Adrenal gland (tissue), 12 donors: ENCODE data around the gene MAP3K19. TPM values are rescaled to one million over a fixed set of nuclear protein-coding genes. Genes with fewer than 3 reads are reported as not detected.

Experiments
- DNase-seq, 7 donors: peaks; one replicate each; pipeline ENCODE4 v3.0.0-alpha.2; 2019 to 2020
- H3K27ac ChIP-seq, 5 donors: fragments of 200-600 bp; sonication (generic) in 4 of 5; 1 replicate in 3 of 5; 2 replicates in 2 of 5; pipeline versions ENCODE4 v1.5.1 to v1.8.0; 2016 to 2020; ENCODE audit warnings: mild to moderate bottlenecking in 1 of 5
- H3K27me3 ChIP-seq: fragments of 200-600 bp; 2 replicates; pipeline ENCODE4 v1.8.0; 2021
- H3K36me3 ChIP-seq, 2 donors: fragments of 200-600 bp; replicated peaks in 1 of 2; 1 replicate in 1 of 2; 2 replicates in 1 of 2; pipeline versions ENCODE4 v1.5.1 to v1.8.0; 2018 to 2022
- H3K4me1 ChIP-seq, 2 donors: fragments of 200-600 bp; replicated peaks in 1 of 2; 1 replicate in 1 of 2; 2 replicates in 1 of 2; pipeline versions ENCODE4 v1.5.1 to v1.8.0; 2018 to 2021
- H3K4me3 ChIP-seq, 4 donors: fragments of 200-600 bp; sonication (generic) in 3 of 4; one replicate each; pipeline ENCODE4 v1.5.1; 2016 to 2018
- H3K9me3 ChIP-seq, 3 donors: fragments of 200-600 bp; sonication (generic) in 1 of 3; replicated peaks in 1 of 3; 1 replicate in 2 of 3; 2 replicates in 1 of 3; pipeline versions ENCODE4 v1.5.1 to v1.8.0; 2016 to 2021
- POLR2A ChIP-seq, 2 donors: fragments of 450-650 bp; IDR thresholded peaks; one replicate each; pipeline ENCODE4 v1.6.1; 2017; ENCODE audit warnings: antibody characterized with exemption in 2 of 2, mild to moderate bottlenecking in 2 of 2, moderate library complexity in 1 of 2
- WGBS, 4 donors: extraction: QIAGEN DNeasy Blood & Tissue Kit in 2 of 4; methylation state at CpG; one replicate each; pipeline versions ENCODE4 v1.1.5 to v1.1.7; 2013 to 2017; 5-methylcytosine and 5-hydroxymethylcytosine counted together
- intact Hi-C, 2 donors: fragments of 100-400 bp; cut with DNase I; formaldehyde crosslinking; loops; one replicate each; pipeline versions ENCODE4 v1.14.1 to v1.15.0; 2022 to 2023
- polyA plus RNA-seq, 3 donors: library from polyadenylated mRNA; stranded (reverse); fragments of 200-250 nt in 2 of 3; fragments of 350-450 nt in 1 of 3; fragmentation: Illumina TruSeq in 1 of 3; extraction: RNeasy Lipid Tissue Mini Kit (QIAGEN cat#74804) in 1 of 3; gene quantifications; one replicate each; pipeline ENCODE4 v1.2.3, GENCODE V29; 2013 to 2014
- total RNA-seq, 9 donors: library from RNA; depleted of rRNA in 4 of 9; stranded (reverse); fragments of >200 nt in 4 of 9; fragments of 120-200 nt in 1 of 9; fragmentation: NEBNext Ultra II Directional in 1 of 9; extraction: Animal tissue kit (Norgen Biotek cat#: 25700) in 1 of 9; gene quantifications; one replicate each; pipeline versions ENCODE4 v1.1.0 to v1.2.4, GENCODE V29; 2013 to 2023
- TF ChIP-seq, protein P1 (sequence below), 6 experiments: fragments of 450-650 bp in 4 of 6; fragments of 200-600 bp in 2 of 6; sonication (generic) in 1 of 6; IDR thresholded peaks; 1 replicate in 5 of 6; 2 replicates in 1 of 6; pipeline versions ENCODE4 v1.5.1 to v1.8.0; 2016 to 2021; ENCODE audit warnings: antibody characterized with exemption in 6 of 6, mild to moderate bottlenecking in 2 of 6, moderate library complexity in 1 of 6
- donor health status: healthy with polysubstance abuse.
- donor health status: Bipolar disorder and iron deficiency.
- donor health status: DM: yes; HTN: yes; CAD: no.
- donor health status: DM: no; HTN: no; CAD: no.
- donor health status: DM: no; HTN: no; CAD: no.
- donor health status: DM: yes; HTN: yes; CAD: no.

Gene MAP3K19
- total and polyA plus RNA-seq, 12 donors: not detected

- Histone ChIP-seq H3K4me3 (no peak overlapping the region), H3K27me3 (no peaks in the 10 kb centered on the region), H3K36me3 (no peaks in the 10 kb centered on the region), H3K27ac (no peak overlapping the region), H3K4me1 (no peaks in the 10 kb centered on the region), H3K9me3 (no peaks in the 10 kb centered on the region)
- no peak for DNase-seq
- 85 to 97% (median 90%) methylated on average over 2 of the region's 2 CpGs for WGBS, 4 donors
- intact Hi-C loops: no loop called here
- TF ChIP-seq, protein P1, sequence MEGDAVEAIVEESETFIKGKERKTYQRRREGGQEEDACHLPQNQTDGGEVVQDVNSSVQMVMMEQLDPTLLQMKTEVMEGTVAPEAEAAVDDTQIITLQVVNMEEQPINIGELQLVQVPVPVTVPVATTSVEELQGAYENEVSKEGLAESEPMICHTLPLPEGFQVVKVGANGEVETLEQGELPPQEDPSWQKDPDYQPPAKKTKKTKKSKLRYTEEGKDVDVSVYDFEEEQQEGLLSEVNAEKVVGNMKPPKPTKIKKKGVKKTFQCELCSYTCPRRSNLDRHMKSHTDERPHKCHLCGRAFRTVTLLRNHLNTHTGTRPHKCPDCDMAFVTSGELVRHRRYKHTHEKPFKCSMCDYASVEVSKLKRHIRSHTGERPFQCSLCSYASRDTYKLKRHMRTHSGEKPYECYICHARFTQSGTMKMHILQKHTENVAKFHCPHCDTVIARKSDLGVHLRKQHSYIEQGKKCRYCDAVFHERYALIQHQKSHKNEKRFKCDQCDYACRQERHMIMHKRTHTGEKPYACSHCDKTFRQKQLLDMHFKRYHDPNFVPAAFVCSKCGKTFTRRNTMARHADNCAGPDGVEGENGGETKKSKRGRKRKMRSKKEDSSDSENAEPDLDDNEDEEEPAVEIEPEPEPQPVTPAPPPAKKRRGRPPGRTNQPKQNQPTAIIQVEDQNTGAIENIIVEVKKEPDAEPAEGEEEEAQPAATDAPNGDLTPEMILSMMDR (IDR thresholded peaks at IDR 0.05): no peak
- no peak for TF ChIP-seq POLR2A (IDR thresholded peaks at IDR 0.05)
These were observed 39.0 kb upstream of the MAP3K19 start for GRCh38 chr2:135086222-135086621.

GRCh38 chr2:135078417-135078816 is 31.2 kb upstream of the MAP3K19 start:
- TF ChIP-seq POLR2A (IDR thresholded peaks at IDR 0.05): no peak
- TF ChIP-seq, protein P1 (IDR thresholded peaks at IDR 0.05): no peak
- intact Hi-C loops: no loop called here
- DNase-seq: no peak

DNA sequence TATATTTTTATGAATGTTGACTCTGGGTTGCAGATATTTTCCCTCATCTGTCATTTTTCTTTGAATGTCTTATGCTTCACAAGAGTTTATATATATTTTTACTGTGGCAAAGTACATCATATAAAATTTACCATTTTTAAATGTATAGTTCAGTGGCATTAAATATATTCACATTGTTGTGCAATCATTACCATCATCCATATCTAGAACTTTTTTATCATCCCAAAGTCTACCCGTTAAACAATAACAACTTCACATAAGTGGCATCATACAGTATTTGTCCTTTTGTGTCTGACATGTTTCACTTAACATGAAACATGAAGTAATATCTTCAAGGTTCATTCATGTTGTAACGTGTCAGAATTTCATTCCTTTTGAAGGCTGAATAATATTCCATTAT is 29.3 kb upstream of the MAP3K19 start:
- intact Hi-C loops: no loop called here
- DNase-seq: no peak
- H3K27me3 ChIP-seq: no peaks in the 10 kb centered on the region
- H3K36me3 ChIP-seq: no peaks in the 10 kb centered on the region
- TF ChIP-seq POLR2A (IDR thresholded peaks at IDR 0.05): no peak
- TF ChIP-seq, protein P1 (IDR thresholded peaks at IDR 0.05): no peak
- no peaks in the 10 kb centered on the region for H3K9me3 ChIP-seq
- no peak overlapping the region for H3K27ac ChIP-seq
- no peaks in the 10 kb centered on the region for H3K4me1 ChIP-seq
- WGBS, 4 donors: 95 to 99% (median 99%) methylated on average over 2 of the region's 2 CpGs
- no peak overlapping the region for H3K4me3 ChIP-seq

More at GRCh38 chr2:135078417-135078816, 31.2 kb upstream of the MAP3K19 start:
- Histone ChIP-seq H3K4me1 (no peaks in the 10 kb centered on the region), H3K27me3 (no peaks in the 10 kb centered on the region), H3K4me3 (no peak overlapping the region), H3K9me3 (no peaks in the 10 kb centered on the region), H3K36me3 (no peaks in the 10 kb centered on the region), H3K27ac (no peak overlapping the region)

GRCh38 chr2:135074216-135074615 is 27.0 kb upstream of the MAP3K19 start:
- Histone ChIP-seq H3K27me3 (no peaks in the 10 kb centered on the region), H3K36me3 (no peaks in the 10 kb centered on the region), H3K27ac (no peak overlapping the region), H3K4me3 (no peak overlapping the region), H3K4me1 (peaks cover 0 to 3% of the 10 kb centered on the region in 2 donors), H3K9me3 (no peaks in the 10 kb centered on the region)
- no peak for DNase-seq
- TF ChIP-seq POLR2A (IDR thresholded peaks at IDR 0.05): no peak
- TF ChIP-seq, protein P1 (IDR thresholded peaks at IDR 0.05): no peak
- intact Hi-C loops: no loop called here
- WGBS, 4 donors: 97 to 98% (median 98%) methylated on average over 3 of the region's 3 CpGs
